ENCODE data around the gene SPRR1A.
"Not testable (repeated sequence)": the region's sequence is repeated elsewhere in the genome, so short reads cannot be mapped to it uniquely, and the experiment has no call there.

GRCh38 chr1:153022340-153022739 is 38.5 kb downstream of the SPRR1A start:
- not testable (repeated sequence) for TF ChIP-seq CTCF (conservative IDR thresholded peaks at IDR 0.05); ZFX (IDR thresholded peaks at IDR 0.05)
